OCI-LY7 (cell line): ENCODE measurements around the gene PTGES3L. TPM values are rescaled to one million over a fixed set of nuclear protein-coding genes. Genes with fewer than 3 reads are reported as not detected.

ENCODE experiments used
- Bru-seq: library from RNA; stranded (reverse); fragments of 400-500 nt; gene quantifications from one replicate; lab custom pipeline; 2021; lab: Mats Ljungman, UMichigan
- BruChase-seq, 2 experiments: library from RNA; stranded (reverse); fragments of 400-500 nt; gene quantifications; one replicate each; lab custom pipeline; 2021; lab: Mats Ljungman, UMichigan
- BruUV-seq: library from RNA; stranded (reverse); fragments of 400-500 nt; replicated peaks from 2 replicates; lab custom pipeline; 2021; lab: Mats Ljungman, UMichigan
- CTCF ChIA-PET: fragments of 300-600 bp; sonication (Branson Sonifier 250); formaldehyde crosslinking; loops from one replicate; lab custom pipeline; 2022; ENCODE audit warnings: antibody characterized with exemption; ENCODE audit not compliant: unreplicated experiment; lab: Charles Lee
- POLR2A ChIA-PET: fragments of 300-600 bp; sonication (Branson Sonifier 250); formaldehyde crosslinking; loops from one replicate; lab custom pipeline; 2022; ENCODE audit warnings: antibody characterized with exemption; lab: Charles Lee
- DNase-seq: peaks from one replicate; pipeline ENCODE4 v3.0.0-alpha.2; 2015; ENCODE audit warnings: low spot score
- H2AFZ ChIP-seq: fragments of 200-600 bp; sonication (generic), shearing (Covaris generic); 2 replicates; pipeline ENCODE4 v1.6.1; 2014; ENCODE audit warnings: mild to moderate bottlenecking, antibody characterized with exemption, low read length, moderate library complexity
- H3K27ac ChIP-seq: fragments of 200-600 bp; sonication (generic); 2 replicates; pipeline ENCODE4 v1.5.1; 2014; ENCODE audit warnings: mixed run types, low read depth, mild to moderate bottlenecking, moderate library complexity, low read length, inconsistent platforms; ENCODE audit not compliant: poor library complexity, severe bottlenecking
- H3K36me3 ChIP-seq: fragments of 200-600 bp; sonication (generic); 2 replicates; pipeline ENCODE4 v1.6.1; 2014; ENCODE audit warnings: mild to moderate bottlenecking, antibody characterized with exemption, low read length, moderate library complexity, mixed read lengths; ENCODE audit not compliant: insufficient read depth
- H3K4me1 ChIP-seq: fragments of 200-600 bp; sonication (generic); 2 replicates; pipeline ENCODE4 v1.5.1; 2014; ENCODE audit warnings: mild to moderate bottlenecking, low read length; ENCODE audit not compliant: insufficient read depth, poor library complexity, severe bottlenecking
- H3K4me2 ChIP-seq: fragments of 200-600 bp; sonication (generic); 2 replicates; pipeline ENCODE4 v1.6.1; 2014; ENCODE audit warnings: mild to moderate bottlenecking, low read length
- H3K4me3 ChIP-seq: fragments of 200-600 bp; sonication (generic); 2 replicates; pipeline ENCODE4 v1.5.1; 2014; ENCODE audit warnings: mild to moderate bottlenecking, low read depth, low read length; ENCODE audit not compliant: poor library complexity, severe bottlenecking
- H3K79me2 ChIP-seq: fragments of 200-600 bp; sonication (generic); 2 replicates; pipeline ENCODE4 v1.6.1; 2016; ENCODE audit warnings: low read depth, mild to moderate bottlenecking, low read length, moderate library complexity, mixed read lengths; ENCODE audit not compliant: insufficient read depth
- H3K9me2 ChIP-seq: fragments of 200-600 bp; sonication (generic); 2 replicates; pipeline ENCODE4 v1.6.1; 2016; ENCODE audit warnings: mild to moderate bottlenecking, low read length, mixed read lengths; ENCODE audit not compliant: insufficient read depth
- H3K9me3 ChIP-seq: fragments of 200-600 bp; sonication (generic); 2 replicates; pipeline ENCODE4 v1.6.1; 2014; ENCODE audit warnings: mild to moderate bottlenecking, mixed run types, low read length, mixed read lengths
- H4K20me1 ChIP-seq: fragments of 200-600 bp; sonication (generic); 2 replicates; pipeline ENCODE4 v1.6.1; 2014; ENCODE audit warnings: mild to moderate bottlenecking, antibody characterized with exemption, low read length, moderate library complexity, mixed read lengths; ENCODE audit not compliant: insufficient read depth
- CTCF ChIP-seq: fragments of 200-600 bp; sonication (generic); conservative IDR thresholded peaks from 2 replicates; pipeline ENCODE4 v1.5.1; 2014; ENCODE audit warnings: mild to moderate bottlenecking, antibody characterized with exemption, low read length, moderate library complexity, mixed read lengths
- EZH2phosphoT487 ChIP-seq: fragments of 200-600 bp; sonication (generic); IDR thresholded peaks from 2 replicates; pipeline ENCODE4 v1.6.1; 2018; ENCODE audit warnings: low read depth, borderline replicate concordance, mild to moderate bottlenecking, mixed run types, antibody characterized with exemption, low read length, moderate library complexity, mixed read lengths
- intact Hi-C: fragments of 100-400 bp; cut with micrococcal nuclease; formaldehyde crosslinking; loops from one replicate; pipeline ENCODE4 v1.10.0; 2022; ENCODE audit not compliant: unreplicated experiment
- long read RNA-seq: library from polyadenylated mRNA; stranded (forward); transcript quantifications from one replicate; pipeline ENCODE4 v2.0.0, GENCODE V29; 2022
- total RNA-seq, 2 experiments: library from RNA; depleted of rRNA in 1 of 2; stranded (reverse); fragments of >200 nt in 1 of 2; shearing (Covaris generic) in 1 of 2; gene quantifications; 2 replicates each; pipeline ENCODE4 v1.2.3, GENCODE V29; 2014 to 2022

PTGES3L gene
- total RNA-seq (2014; rRNA removed; shearing (Covaris generic)): 0.13 TPM in 1 of 2 replicates, not detected in the other
- 0.68 and 2.1 TPM in 2 replicates for total RNA-seq (2022)
- percentile 43 among the genes with signal in this experiment for Bru-seq, nascent RNA
- percentile 45 among the genes with signal in this experiment for BruChase-seq, experiment 1, labeled RNA remaining after a 6-hour chase
- BruChase-seq, experiment 2, labeled RNA remaining after a 2-hour chase: percentile 40 among the genes with signal in this experiment
- long read RNA-seq: 0 reads

GRCh38 chr17:42979511-42980273, at the start of gene PTGES3L:
TSS of gene PTGES3L (minus strand) at chr17:42980080. CDS start at chr17:42980053, 27 bp downstream.
- DNase-seq: peak; percentile 55
- ChIA-PET POLR2A (interaction anchor here (0.7 kb wide), 1 partner anchor 11 kb away, joined by 5 read pairs; no protein-coding TSS in a partner anchor), CTCF (no interaction called here)
- H2AFZ ChIP-seq: peak within 1 kb of the TSS; percentile 45; the same call in 1 of the 2 replicates
- peaks cover 5% of the 10 kb centered on the region; the same call in 1 of the 2 replicates for H4K20me1 ChIP-seq
- TSS peak; percentile 50 for BruUV-seq
- intact Hi-C loops: loop anchor here (1.0 kb wide), 1 partner anchor 19 kb away; the partner anchor contains the start of gene RPL27
- peak within 1 kb of the TSS; percentile 84 for H3K27ac ChIP-seq
- H3K79me2 ChIP-seq: peaks cover 35% of the 10 kb centered on the region; the same call in 1 of the 2 replicates
- no peaks in the 10 kb centered on the region for H3K9me3 ChIP-seq
- no peaks in the 10 kb centered on the region for H3K9me2 ChIP-seq
- peaks cover 38% of the 10 kb centered on the region for H3K4me1 ChIP-seq
- H3K4me2 ChIP-seq: peak within 1 kb of the TSS; percentile 85
- TF ChIP-seq CTCF (no peak), EZH2phosphoT487 (no peak)
- H3K4me3 ChIP-seq: peak within 1 kb of the TSS; percentile 78
- peaks cover 7% of the 10 kb centered on the region; the same call in 1 of the 2 replicates for H3K36me3 ChIP-seq

GRCh38 chr17:43028221-43028861, 48.5 kb upstream of the PTGES3L start:
- H3K36me3 ChIP-seq: no peaks in the 10 kb centered on the region

More at GRCh38 chr17:43028221-43028861, 48.5 kb upstream of the PTGES3L start:
- Histone ChIP-seq H3K79me2 (no peaks in the 10 kb centered on the region), H3K4me2 (no peak overlapping the region), H3K4me1 (peaks cover 10% of the 10 kb centered on the region), H2AFZ (no peak overlapping the region), H3K9me2 (no peaks in the 10 kb centered on the region), H3K4me3 (no peak overlapping the region), H3K9me3 (no peaks in the 10 kb centered on the region), H4K20me1 (no peaks in the 10 kb centered on the region), H3K27ac (no peak overlapping the region)
- BruUV-seq: no TSS peak
- DNase-seq: no peak
- POLR2A ChIA-PET: interaction anchor here (0.6 kb wide), 1 partner anchor 280 kb away, joined by 4 read pairs; no protein-coding TSS in a partner anchor
- TF ChIP-seq CTCF: no peak
- TF ChIP-seq EZH2phosphoT487: no peak
- CTCF ChIA-PET: no interaction called here
- intact Hi-C loops: no loop called here
